ENCODE measurements around the gene TCOF1.

TCOF1 gene

DNA sequence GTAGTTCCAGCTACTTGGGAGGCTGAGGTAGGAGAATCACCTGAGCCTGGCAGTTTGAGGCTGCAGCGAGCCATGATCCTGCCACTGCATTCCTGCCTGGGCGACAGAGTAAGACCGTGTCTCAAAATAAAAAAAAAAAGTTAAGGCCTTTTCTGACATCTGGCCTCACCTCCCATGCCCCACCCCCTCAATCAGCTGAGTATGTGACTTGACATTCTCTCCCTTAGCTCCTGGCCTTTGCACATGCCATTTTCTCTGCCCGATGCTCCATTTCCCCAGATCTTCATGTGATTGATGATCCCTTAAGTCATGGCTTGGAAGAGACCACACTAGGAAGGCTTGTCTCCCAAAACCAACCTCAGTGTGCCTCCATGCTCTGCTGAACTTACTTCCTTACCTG lies 17.7 kb upstream of the TCOF1 start:
- POLR2A ChIA-PET: no interaction called here
- DNase-seq (ENCODE audit: extremely low spot score): no peak
- TF ChIP-seq, protein P1, sequence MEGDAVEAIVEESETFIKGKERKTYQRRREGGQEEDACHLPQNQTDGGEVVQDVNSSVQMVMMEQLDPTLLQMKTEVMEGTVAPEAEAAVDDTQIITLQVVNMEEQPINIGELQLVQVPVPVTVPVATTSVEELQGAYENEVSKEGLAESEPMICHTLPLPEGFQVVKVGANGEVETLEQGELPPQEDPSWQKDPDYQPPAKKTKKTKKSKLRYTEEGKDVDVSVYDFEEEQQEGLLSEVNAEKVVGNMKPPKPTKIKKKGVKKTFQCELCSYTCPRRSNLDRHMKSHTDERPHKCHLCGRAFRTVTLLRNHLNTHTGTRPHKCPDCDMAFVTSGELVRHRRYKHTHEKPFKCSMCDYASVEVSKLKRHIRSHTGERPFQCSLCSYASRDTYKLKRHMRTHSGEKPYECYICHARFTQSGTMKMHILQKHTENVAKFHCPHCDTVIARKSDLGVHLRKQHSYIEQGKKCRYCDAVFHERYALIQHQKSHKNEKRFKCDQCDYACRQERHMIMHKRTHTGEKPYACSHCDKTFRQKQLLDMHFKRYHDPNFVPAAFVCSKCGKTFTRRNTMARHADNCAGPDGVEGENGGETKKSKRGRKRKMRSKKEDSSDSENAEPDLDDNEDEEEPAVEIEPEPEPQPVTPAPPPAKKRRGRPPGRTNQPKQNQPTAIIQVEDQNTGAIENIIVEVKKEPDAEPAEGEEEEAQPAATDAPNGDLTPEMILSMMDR (IDR thresholded peaks at IDR 0.05; ENCODE audit: control extremely low read depth, extremely low read depth, low read depth, missing control alignments): no peak
- CTCF ChIA-PET: interaction anchor here (4.1 kb wide), 1 partner anchor 11 kb away, joined by 20 read pairs; no protein-coding TSS in a partner anchor

DNA sequence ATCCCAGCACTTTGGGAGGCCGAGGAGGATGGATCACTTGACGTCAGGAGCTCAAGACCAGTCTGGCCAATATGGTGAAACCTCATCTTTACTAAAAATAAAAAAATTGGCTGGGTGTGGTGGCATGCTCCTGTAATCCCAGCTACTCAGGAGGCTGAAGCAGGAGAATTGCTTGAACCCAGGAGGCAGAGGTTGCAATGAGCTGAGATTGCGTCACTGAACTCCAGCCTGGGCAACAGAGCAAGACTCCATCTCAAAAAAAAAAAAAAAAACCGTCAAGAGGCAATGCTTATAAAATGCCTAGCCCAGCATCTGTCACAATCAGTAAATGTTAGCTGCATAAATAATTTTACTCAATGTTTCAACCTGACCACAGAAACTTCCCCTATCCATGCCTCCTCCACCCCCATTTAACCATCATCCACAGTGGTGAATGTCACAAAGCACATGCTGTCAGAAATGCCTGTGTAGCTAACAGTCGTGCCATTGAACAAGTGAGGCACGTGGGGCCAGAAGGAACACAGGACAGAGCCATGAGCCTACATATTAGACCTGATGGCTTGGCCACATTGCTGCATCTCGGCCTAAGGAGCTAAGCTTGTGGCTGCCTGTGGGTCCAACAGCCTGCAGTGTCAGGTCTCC lies 16.8 kb upstream of the TCOF1 start:
- TF ChIP-seq, protein P1 (IDR thresholded peaks at IDR 0.05; ENCODE audit: control extremely low read depth, extremely low read depth, low read depth, missing control alignments): no peak
- CTCF ChIA-PET: interaction anchor here (4.1 kb wide), 1 partner anchor 10 kb away, joined by 20 read pairs; no protein-coding TSS in a partner anchor
- no peak for DNase-seq (ENCODE audit: extremely low spot score)
- POLR2A ChIA-PET: interaction anchor here (0.6 kb wide), 1 partner anchor 337 kb away, joined by 4 read pairs; no protein-coding TSS in a partner anchor

DNA sequence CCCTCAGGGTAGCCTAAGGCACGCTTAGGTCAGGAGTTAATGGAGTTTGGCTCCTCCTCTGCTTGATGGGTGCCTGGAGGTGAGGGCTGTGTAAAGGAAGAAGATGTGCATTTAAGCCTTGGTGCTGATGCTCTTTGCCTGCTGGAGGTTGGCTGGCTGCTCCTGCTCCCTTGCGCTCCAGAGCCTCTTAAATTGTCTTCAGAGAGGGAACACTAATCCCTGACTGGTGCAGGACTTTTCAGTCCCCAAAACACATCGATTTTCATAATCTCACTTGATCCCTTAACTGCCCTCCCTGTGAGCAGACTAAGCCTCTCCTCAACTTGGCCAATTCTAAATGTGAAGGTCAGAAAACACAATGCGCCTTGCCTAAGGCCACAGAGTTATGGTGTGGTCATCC lies 16.2 kb upstream of the TCOF1 start:
- TF ChIP-seq, protein P1 (IDR thresholded peaks at IDR 0.05; ENCODE audit: control extremely low read depth, extremely low read depth, low read depth, missing control alignments): no peak
- CTCF ChIA-PET: interaction anchor here (4.1 kb wide), 1 partner anchor 9 kb away, joined by 20 read pairs; no protein-coding TSS in a partner anchor
- POLR2A ChIA-PET: interaction anchor here (0.6 kb wide), 1 partner anchor 338 kb away, joined by 4 read pairs; no protein-coding TSS in a partner anchor
- no peak for DNase-seq (ENCODE audit: extremely low spot score)

DNA sequence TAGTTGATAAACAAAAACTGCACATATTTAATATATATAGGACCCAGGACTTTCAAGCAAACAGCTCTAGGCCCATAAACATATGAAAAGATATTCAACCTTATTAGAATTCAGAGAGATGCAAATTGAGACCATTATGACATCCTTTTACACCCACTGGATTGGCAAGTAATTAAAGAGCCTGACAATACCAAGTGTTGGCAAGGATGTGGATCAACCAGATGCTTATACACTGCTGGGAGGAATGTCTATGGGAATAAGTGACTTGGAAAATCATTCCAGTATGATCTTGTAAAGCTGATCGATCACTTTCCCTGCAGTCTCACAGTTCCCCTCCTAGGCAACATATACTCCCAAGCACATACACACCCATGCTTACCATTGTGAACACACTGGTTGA lies 15.5 kb upstream of the TCOF1 start:
- TF ChIP-seq, protein P1 (IDR thresholded peaks at IDR 0.05; ENCODE audit: control extremely low read depth, extremely low read depth, low read depth, missing control alignments): no peak
- DNase-seq (ENCODE audit: extremely low spot score): no peak
- ChIA-PET CTCF (interaction anchor here (1.1 to 4.1 kb wide), 2 partner anchors 8 to 10 kb away, joined by 3 to 20 read pairs; no protein-coding TSS in a partner anchor), POLR2A (no interaction called here)

DNA sequence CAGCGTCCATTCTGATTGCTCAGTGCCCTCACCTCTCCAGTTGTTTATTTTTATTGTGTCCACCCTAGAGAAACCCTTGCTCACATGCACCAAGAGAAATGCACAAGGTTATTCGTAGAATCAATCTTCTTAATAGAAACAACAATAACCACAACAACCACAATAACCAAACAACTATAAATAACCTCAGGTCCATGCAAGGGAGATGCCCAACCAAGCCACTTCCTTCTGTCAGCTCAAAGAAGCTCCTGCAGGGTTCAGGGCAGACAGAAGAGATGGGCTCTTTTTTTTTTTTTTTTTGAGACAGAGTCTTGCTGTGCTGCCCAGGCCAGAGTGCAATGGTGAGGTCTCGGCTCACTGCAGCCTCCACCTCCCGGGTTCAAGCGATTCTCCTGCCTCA lies 14.9 kb upstream of the TCOF1 start:
- ChIA-PET POLR2A (interaction anchor here (0.7 kb wide), 1 partner anchor 104 kb away, joined by 4 read pairs; no protein-coding TSS in a partner anchor), CTCF (interaction anchor here (1.1 to 4.1 kb wide), 2 partner anchors 8 to 10 kb away, joined by 3 to 20 read pairs; no protein-coding TSS in a partner anchor)
- TF ChIP-seq, protein P1 (IDR thresholded peaks at IDR 0.05; ENCODE audit: control extremely low read depth, extremely low read depth, low read depth, missing control alignments): no peak
- no peak for DNase-seq (ENCODE audit: extremely low spot score)

DNA sequence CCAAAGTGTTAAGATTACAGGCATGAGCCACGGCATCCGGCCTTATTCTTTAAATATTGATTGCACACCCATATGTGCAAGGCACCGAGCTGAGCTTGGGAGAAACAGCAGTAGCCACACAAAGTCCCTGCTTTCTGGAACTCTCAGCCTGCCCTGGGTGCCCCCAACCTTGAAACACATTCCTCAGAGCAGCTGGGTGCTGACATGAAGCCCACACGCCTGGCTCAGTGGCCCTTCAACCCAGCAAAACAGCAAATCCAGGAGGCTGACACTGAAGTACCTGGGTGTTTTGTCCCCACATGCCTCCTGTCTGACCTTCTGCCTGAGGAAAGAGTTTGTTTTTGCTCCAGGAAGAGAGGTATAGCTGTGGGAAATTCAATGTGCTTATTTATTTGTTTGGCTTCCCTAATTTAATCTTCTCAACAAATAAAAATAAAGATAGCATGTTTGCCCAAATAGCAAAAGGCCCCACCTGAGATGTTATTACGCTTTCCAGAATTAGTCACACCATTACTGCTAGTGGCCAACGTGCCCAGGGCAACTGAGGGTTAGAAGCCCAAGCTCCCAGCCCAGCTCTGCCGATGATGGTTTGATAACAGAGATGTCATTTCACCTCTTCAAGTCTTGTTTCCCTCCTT lies 13.4 kb upstream of the TCOF1 start:
- no peak for DNase-seq (ENCODE audit: extremely low spot score)
- TF ChIP-seq, protein P1 (IDR thresholded peaks at IDR 0.05; ENCODE audit: control extremely low read depth, extremely low read depth, low read depth, missing control alignments): no peak
- CTCF ChIA-PET: no interaction called here
- POLR2A ChIA-PET: no interaction called here

Measured in GM10248 (cell line).